Stimulated activated CD8-positive, alpha-beta memory T cell treated with anti-CD3 and anti-CD28 coated beads, Interleukin-4, amount 100 ng/mL, for 1 hour (primary cell): ENCODE results near the gene C11orf91.
"Not testable (repeated sequence)": the region's sequence is repeated elsewhere in the genome, so short reads cannot be mapped to it uniquely, and the experiment has no call there.

ENCODE experiments used
- DNase-seq, 2 donors: peaks; one replicate each; pipeline ENCODE4 v3.0.0-alpha.2; 2020; ENCODE audit warnings: low read depth in 2 of 2, low spot score in 1 of 2

C11orf91 gene

GRCh38 chr11:33700502-33701271 is at the start of gene C11orf91:
C11orf91 (minus strand) TSS chr11:33700826; CDS start chr11:33700740, 86 bp downstream.
- DNase-seq: peak; percentile 89

GRCh38 chr11:33747979-33748378 is 47.4 kb upstream of the C11orf91 start:
- no peak for DNase-seq

GRCh38 chr11:33743291-33743690 is 42.7 kb upstream of the C11orf91 start:
- DNase-seq: no peak

GRCh38 chr11:33742249-33742851 is 41.7 kb upstream of the C11orf91 start:
- no peak for DNase-seq

GRCh38 chr11:33741806-33742205 is 41.2 kb upstream of the C11orf91 start:
- no peak for DNase-seq

- DNase-seq: no peak
These were observed 36.8 kb upstream of the C11orf91 start for GRCh38 chr11:33737362-33737821.

- DNase-seq: peak; percentile 70 to 81
These were observed 35.7 kb upstream of the C11orf91 start, which contains the start of gene CD59 for GRCh38 chr11:33736148-33736812. CD59 (minus strand) TSS chr11:33736423; CDS start chr11:33722445, 13,978 bp downstream.

- no peak for DNase-seq
These were observed 34.9 kb upstream of the C11orf91 start for GRCh38 chr11:33735271-33736147.

GRCh38 chr11:33734441-33735270 is 34.0 kb upstream of the C11orf91 start:
- no peak for DNase-seq

GRCh38 chr11:33733980-33734379 is 33.4 kb upstream of the C11orf91 start:
- DNase-seq: no peak

- no peak for DNase-seq
These were observed 31.3 kb upstream of the C11orf91 start for GRCh38 chr11:33731723-33732531.

GRCh38 chr11:33730716-33731115 is 30.1 kb upstream of the C11orf91 start:
- DNase-seq: no peak

- not testable (repeated sequence) for DNase-seq
These were observed 28.5 kb upstream of the C11orf91 start for GRCh38 chr11:33729072-33729664.

GRCh38 chr11:33727539-33727938 is 26.9 kb upstream of the C11orf91 start:
- not testable (repeated sequence) for DNase-seq

- no peak for DNase-seq
These were observed 24.9 kb upstream of the C11orf91 start for GRCh38 chr11:33725496-33725895.

GRCh38 chr11:33724644-33725035 is 24.0 kb upstream of the C11orf91 start:
- no peak for DNase-seq

GRCh38 chr11:33723238-33723881 is 22.7 kb upstream of the C11orf91 start:
- DNase-seq: no peak

GRCh38 chr11:33722590-33723234 is 22.1 kb upstream of the C11orf91 start:
- DNase-seq: no peak
